ENCODE data around the gene SMG1.
"Not testable (repeated sequence)": the region's sequence is repeated elsewhere in the genome, so short reads cannot be mapped to it uniquely, and the experiment has no call there.

Gene SMG1

DNA sequence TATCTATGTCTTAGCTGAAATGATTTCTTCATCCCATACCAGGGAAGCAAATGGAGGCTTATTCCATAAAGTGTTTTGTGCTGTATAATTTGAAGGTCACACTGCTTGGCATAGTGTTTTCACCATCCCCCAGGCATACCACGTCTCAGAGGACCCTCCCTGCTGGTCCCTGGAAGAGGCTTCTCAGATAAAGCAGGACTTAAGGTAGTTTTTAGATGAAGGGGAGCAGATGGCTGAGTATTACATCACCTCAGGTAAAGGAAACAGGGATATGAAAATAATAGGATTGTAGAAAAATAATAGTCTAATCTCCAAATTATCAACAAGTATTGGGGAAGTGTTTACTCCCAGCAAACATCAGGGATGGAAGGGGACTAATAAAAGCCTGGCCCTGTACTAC lies 7.3 kb upstream of the SMG1 start:
- no peak for DNase-seq (ENCODE audit: low read depth in 2 of 2)

DNA sequence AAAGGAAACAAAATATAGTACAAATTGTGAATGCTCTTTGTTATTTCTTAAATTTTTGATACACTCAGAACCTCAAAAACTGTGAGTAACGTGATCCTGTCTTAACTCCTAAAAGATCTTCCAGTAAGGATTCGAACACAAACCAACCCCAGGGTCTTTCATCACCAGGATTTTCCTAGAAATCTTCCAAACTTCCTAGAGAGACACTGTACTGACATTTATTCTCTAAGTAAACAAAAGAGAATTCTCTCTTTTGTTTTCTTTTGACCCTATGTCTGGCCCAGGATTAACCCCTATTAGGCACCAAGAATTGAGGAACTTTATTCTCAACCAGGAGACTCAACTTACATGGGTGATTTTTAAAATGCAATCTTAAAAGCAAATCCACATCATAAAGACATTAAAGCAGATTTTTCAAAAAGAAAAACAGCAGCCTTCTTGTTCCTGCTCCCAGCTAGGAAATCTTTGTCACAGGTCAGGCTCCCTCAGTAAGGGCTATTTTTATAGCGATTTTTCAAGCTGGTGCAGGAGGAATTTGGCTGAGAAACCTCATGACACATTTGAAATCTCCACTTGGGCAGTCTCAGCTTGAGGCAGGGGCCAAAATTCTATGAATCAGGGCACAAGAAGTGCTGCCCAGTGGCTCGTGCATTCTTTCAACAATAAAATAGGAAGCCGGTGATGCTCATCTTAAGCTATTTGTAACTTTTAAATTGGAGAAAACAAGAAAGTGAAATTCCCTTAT lies 6.2 kb upstream of the SMG1 start:
- no peak for DNase-seq (ENCODE audit: low read depth in 2 of 2)

DNA sequence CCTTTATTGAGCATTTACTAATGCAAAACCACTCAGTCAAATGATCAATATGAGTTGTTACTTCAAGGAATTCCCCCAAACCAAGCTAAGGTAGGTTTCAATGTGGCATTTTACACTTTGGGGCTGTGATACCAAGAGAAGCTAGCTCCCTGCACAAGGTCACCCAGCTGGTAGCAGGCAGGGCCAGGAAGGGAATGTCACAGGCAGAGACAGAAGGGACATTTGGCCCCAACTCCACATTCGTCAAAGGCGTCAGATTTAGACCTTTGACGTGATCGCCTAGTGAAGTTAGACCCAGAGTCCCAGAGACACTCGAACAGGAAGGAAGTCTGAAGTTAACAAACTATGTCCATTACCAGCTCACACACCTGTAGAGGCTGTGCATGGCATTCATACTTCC lies 5.5 kb upstream of the SMG1 start:
- no peak for DNase-seq (ENCODE audit: low read depth in 2 of 2)

DNA sequence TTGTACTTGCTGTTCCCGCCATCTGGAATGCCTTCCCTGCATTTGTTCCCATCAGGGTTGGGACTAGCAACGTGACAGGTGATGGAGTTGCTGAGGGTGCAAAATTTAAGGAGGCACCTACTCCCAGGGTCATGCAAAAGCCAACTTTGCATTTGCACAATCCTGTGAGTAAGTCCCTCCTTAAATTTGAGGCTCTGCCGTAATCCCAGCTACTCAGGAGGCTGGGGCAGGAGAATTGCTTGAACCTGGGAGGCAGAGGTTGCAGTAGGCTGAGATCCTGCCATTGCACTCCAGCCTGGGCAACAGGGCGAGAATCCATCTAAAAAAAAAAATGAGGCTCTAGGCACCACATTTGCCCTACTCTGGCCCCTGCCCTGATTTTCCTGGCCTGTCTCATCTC lies 3.9 kb upstream of the SMG1 start:
- not testable (repeated sequence) for DNase-seq (ENCODE audit: low read depth in 2 of 2)

DNA sequence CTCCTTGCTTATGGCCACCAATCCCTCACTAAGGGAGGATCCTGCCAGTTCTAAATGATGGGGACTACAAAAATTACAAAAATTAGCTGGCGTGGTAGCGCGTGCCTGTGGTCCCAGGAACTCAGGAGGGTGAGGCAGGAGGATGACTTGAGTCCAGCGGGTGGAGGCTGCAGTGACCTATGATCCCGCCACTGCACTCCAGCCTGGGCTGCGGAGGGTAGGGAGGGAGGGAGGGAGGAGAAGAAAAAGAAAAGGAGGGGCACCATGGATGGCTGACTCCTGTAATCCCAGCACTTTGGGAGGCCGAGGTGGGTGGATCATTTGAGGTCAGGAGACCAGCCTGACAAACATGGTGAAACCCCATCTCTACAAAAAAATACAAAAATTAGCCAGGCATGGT lies 1.9 kb upstream of the SMG1 start:
- DNase-seq (ENCODE audit: low read depth in 2 of 2), result not testable (repeated sequence)

DNA sequence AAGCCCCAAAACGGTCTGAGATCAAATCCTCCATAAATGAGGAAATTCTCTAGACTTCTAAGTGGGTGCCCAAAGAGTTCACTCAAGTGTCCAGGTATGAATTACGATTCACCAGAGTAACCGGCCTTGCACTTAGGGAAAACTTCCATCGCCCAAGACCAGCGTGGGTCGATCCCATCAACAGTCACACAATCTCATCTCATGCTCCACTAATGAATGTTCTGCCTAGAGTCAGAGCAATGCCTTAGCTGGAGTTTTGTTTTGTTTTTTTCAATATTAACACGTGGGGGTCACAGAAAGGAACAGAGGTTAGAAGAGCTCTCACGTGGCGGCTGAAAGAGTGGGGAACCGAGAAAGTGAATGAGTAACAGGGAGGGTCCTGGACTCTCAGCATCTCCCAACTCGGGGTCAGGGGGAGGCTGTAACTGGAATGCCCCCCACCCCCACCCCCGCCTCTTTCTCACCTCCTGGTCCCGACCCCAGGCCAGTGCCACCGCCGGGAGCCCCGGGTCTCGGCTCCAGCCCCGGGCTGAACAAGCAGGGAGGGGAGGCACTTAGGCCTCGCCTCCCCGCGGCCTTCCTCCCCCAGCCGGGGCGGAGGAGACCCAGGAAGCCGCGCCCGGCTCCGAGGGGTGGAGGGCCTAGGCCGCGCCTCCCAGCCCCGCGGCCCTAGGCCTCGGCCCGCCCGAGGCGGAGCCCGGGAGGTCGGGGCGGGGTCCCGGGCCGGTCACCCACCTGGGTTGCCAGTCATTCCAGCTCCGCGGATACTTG lies 808 bp downstream of the SMG1 start:
- DNase-seq (ENCODE audit: low read depth in 2 of 2), result not testable (repeated sequence)

DNA sequence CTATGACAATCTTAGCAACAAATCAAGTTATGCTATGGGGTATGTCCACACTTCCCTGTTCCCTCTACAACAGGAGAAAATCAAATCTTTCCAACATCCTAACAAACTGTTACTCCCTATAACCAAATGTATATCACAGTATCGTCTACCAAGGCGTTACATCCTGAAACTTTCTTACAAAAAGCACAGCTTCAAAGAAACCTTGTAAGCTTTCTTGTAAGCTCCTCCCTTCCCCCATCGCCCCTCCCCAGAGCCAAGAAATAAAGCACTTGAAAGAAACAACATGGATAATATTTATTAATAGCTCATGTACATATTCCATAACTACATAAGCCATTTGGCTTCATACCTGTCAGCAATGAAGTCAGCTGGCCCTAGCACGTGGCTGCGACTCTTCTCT lies 2.3 kb downstream of the SMG1 start:
- DNase-seq (ENCODE audit: low read depth in 2 of 2), result not testable (repeated sequence)

DNA sequence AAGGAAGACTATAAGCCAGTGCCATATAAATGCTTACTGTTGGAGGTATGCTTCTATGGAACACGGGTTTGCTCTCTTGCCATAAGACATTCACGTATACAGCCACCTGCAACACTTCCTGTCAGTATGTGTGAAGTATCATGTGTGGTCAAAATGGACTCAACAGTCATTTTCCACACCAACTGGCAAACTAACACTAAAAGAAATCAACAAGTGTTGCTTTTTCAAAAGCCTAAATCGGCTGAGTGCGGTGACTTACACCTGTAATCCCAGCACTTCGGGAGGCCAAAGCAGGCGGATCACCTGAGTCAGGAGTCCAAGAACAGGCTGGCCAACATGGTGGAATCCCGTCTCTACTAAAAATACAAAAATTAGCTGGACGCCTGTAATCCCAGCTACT lies 3.1 kb downstream of the SMG1 start:
- not testable (repeated sequence) for DNase-seq (ENCODE audit: low read depth in 2 of 2)

DNA sequence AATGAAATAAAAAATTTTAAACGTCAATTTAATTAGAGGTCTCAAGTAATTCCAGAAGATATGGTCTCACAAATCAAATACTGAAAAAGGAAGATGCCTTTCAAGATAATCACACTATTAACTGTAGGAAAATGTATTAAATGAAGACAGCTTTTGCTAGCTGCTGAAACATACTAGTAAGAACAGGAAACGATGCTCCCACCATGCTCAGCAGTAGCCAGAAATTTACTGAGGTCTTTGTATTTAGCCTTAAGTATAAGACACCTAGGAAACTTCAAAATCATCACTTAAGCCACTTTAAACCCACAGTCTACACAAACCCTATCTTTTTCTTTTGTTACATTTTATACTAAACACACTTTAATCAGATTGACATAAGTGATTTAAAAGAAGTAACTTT lies 16.6 kb downstream of the SMG1 start:
- not testable (repeated sequence) for DNase-seq (ENCODE audit: low read depth in 2 of 2)

DNA sequence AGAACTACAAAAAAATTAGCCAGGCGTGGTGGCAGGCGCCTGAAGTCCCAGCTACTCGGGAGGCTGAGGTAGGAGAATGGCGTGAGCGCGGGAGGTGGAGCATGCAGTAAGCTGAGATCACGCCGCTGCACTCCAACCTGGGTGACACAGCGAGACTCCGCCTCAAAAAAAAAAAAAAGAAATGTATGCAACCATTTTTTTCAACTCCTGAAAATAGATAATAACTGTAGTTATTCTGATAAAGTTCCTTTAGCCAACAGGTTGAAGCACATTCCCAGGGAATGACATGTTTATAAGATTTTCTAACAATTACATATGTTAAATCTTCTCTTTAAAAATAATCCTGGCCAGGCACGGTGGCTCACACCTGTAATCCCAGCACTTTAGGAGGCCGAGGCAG lies 17.5 kb downstream of the SMG1 start:
- DNase-seq (ENCODE audit: low read depth in 2 of 2), result not testable (repeated sequence)

DNA sequence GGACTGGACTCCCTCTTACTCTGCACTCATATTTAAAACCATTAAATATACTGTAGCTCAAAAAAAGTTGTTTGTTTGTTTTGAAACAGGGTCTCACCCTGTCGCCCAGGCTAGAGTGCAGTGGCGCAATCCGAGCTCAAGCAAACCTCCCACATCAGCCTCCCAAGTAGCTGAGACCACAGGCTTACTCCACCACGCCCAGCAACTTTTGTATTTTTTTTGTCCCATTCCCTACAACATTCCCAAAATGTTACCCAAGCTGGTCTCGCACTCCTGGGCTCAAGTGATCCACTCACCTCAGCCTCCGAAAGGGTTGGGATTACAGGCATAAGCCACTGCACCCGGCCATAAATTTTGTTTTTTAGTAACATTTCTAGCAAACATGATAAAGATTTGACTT lies 23.4 kb downstream of the SMG1 start:
- not testable (repeated sequence) for DNase-seq (ENCODE audit: low read depth in 2 of 2)

DNA sequence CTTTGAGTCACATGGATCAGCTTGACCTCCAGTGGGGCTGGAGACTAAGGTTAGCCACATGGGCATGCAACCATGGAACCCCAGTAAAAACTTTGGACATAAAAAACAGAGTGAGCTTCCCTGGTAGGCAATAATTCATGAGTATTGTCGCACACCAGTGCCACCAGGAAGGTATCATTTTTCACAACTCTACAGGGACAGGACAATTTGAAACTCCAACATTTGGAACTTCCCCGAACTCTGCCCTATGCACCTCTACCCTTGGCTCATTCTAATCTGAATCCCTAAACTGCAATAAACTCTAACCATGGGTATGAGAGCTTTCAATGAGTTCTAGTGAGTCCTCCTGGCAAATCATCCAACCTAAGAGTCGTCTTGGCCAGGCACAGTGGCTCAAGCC lies 24.2 kb downstream of the SMG1 start:
- DNase-seq (ENCODE audit: low read depth in 2 of 2), result not testable (repeated sequence)

DNA sequence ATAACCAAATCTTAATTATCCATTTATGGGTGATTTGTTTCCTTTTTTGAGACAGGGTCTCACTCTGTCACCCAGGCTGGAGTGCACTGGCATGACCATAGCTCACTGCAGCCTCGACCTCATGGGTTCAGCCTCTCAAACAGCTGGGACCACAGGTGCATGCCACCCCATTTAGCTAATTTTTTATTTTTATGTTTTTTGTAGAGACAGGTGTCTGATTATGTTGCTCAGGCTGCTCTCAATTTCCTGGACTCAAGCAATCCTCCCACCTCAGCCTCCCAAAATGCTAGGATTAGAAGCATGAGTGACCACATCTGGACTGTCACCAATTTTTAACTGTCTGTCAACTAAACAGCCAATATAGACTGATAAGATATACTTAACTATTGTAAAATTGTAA lies 25.0 kb downstream of the SMG1 start:
- DNase-seq (ENCODE audit: low read depth in 2 of 2), result not testable (repeated sequence)

DNA sequence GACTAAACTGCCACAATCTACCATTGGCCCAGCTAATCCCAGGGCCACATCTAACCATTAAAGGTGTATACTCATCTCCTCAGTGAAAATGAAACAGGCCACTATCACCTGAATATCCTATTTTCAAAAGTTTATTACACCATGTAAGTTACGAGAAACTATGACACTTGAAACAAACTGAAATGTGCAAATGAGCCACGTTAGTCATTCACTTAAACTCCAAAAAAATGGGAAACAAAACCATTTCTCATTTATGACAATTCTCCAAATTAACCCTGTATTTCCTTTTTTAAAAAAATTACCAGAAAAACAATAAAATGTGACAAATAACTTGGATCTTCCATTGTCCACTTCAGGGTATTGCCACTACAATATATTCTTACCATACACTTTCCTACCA lies 41.8 kb downstream of the SMG1 start:
- not testable (repeated sequence) for DNase-seq (ENCODE audit: low read depth in 2 of 2)

DNA sequence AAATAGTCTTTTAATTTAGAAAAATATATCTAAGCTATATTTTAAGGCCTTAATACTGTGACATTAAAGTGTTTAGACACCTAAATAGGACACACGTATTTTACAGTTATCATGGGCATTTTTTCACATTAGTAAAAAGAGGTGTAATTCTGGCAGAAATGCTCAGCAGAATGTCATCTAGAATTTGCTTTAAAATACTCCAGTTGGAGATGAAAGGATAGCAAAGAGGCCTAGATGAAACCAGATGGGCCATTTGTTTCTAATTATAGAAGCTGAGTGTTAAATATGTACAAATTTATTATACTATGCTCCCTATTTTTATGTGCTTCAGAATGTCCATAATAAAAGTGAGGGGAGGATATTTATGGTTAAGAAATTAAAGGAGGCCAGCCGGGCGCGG lies 48.5 kb downstream of the SMG1 start:
- peak in 1 of 2 experiments; percentile 4 for DNase-seq (ENCODE audit: low read depth in 2 of 2)

DNA sequence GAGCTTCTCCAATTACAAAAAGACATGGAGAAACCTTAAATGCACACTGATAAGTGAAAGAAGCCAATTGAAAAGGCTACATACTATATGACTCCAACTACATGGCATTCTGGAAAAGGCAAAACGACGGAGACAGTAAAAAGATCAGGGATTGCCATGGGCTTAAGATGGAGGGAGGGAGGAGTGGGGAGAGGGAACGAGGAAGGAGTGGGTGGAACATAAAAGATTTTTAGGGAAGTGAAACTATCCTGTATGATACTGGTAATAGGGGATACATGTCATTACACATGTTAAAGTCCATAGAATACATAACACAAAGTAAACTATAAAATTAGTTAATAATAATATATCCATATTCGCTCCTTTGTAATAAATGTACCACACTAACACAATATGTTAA lies 48.9 kb downstream of the SMG1 start:
- not testable (repeated sequence) for DNase-seq (ENCODE audit: low read depth in 2 of 2)

DNA sequence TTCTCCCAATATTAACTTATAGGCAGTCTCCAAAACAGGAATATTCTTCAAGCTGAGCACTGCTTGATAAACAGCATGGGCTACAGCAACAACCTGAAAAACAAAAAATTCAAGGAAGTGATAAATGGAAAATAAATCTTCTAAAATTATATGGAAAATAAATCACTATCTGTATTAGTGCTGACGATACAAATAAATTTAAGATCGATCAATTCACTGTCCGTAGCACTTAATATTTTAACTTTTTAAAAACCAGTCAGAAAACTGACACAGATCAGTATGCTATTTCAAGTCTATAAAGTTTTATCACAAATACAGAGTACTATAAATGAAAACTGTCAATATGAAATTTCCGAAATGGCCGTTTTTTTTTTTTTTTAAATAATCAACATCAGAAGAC lies 49.9 kb downstream of the SMG1 start:
- DNase-seq (ENCODE audit: low read depth in 2 of 2), result not testable (repeated sequence)

DNA sequence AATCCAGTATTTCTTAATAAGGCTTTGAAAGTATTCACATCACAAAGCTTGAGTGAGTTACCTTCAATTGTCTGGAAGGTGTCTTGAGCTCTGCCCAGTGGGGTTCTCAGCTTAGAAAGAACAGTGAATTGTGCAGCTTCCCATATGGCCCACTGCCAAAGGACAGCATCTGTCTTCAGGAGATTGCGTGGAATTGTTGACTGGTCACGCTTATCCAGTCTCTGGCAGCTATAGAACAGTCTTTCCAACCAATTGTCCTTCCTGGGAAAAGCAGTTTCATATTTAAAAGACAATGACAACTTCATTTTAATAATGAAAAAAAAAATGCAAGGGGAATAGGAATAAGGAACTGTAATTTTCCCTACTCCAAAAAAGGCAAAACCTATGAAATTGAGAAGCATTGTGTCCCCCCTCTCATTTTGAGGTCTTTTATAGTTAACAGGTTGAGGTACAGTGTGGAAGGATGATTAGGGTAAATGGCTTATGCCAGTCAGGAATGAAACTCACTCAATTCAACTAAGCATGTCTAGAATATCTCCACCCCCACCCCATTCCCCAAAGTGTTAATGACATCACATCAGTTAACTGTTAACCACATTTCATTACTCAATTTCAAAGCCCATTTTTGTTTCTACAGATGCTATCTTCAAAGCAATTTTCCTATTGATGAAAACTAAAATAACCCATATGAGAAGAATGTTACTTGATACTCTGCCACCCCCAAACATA lies 57.0 kb downstream of the SMG1 start:
- DNase-seq (ENCODE audit: low read depth in 2 of 2), result not testable (repeated sequence)

DNA sequence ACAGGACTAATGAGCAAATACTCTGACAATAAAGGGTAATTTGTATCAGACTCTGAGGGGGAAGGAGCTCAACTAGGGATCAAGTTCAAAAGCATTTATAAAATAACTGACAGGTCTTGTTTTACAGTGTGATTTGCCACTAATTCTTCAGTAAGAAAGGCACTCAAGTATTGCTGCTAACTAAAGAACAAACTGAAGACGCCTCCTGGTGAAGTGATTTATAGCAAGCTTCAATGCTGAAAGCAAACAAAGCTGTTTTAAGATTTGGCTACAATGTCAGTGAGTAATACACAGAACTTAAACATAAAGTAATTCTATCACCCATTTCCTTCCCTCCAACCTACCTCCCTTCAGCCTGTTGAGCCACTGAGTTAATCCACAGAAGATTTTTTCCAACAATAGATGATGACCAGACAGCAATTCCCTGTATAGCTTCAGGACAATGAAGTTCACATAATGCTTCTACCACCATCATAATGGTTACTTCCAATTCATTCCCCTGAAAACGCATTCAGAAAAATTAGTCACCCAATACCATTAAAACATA lies 59.9 kb downstream of the SMG1 start:
- peak; percentile 24 to 38 for DNase-seq (ENCODE audit: low read depth in 2 of 2)

DNA sequence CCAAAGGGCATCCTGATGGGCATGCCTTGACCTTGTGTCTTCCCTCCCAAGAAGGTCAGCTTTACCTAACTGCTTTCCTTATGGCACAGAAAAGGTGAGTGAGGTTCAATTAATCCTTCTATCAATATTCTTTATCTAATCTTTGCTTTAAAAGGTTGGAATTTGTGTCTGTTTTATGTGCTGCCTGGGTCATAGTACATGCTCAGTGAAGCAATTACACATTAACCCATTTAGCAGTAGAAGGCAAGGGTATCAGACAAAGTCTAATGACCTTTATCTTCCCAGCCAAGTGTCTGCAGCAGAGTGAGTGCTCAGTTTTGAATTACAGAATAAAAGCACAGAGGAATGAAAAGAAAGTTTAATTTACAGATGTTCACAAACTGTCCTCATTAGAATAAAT lies 63.3 kb downstream of the SMG1 start:
- not testable (repeated sequence) for DNase-seq (ENCODE audit: low read depth in 2 of 2)

DNA sequence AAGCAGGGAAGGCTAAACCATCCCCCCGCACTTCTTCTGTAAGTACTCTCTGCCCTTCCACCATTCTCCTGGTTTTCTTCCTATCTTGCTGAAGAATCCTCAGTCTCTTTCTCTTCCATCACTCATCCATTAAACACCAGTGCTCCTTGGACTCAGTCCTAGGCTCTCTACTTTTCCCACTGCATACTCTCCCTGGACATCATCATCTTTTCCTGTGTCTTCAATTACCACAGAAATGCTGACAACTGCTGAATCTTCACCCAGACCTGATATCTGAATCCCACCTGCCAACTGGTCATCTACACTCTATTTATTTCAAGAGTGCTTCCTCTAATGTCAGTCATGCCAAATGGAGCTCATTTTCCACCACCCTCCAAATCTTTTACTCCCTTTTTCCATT lies 71.0 kb downstream of the SMG1 start:
- DNase-seq (ENCODE audit: low read depth in 2 of 2), result no peak

DNA sequence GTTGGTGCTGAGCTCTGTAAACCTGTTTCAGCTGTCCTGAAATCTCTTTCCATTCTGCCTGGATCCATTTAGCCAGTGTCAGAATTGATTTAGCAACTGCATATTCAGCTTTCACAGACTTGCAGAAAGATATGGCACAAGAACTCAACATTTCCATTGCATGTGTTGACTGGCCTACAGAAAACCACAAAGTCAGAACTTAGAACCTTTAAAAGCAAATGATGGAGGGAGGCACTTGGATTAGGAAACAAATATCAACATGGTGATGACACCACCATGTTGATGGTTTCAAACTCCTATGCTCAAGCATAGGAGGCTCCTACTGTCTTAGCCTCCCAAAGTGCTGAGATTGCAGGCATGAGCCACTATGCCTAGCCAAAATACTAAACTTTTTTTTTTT lies 72.5 kb downstream of the SMG1 start:
- no peak for DNase-seq (ENCODE audit: low read depth in 2 of 2)

Measured in fibroblast of skin of left quadriceps (primary cell).